Activated CD8-positive, alpha-beta memory T cell treated with anti-CD3 and anti-CD28 coated beads for 1 hour (primary cell): ENCODE measurements around the gene SLC16A11.

Experiments
- DNase-seq, 2 donors: peaks; one replicate each; pipeline ENCODE4 v3.0.0-alpha.2; 2020; ENCODE audit warnings: low read depth in 1 of 2; ENCODE audit errors: extremely low read depth in 1 of 2

SLC16A11 gene

GRCh38 chr17:7026471-7027115 is 17.3 kb downstream of the SLC16A11 start:
- no peak for DNase-seq

- no peak for DNase-seq
Observed at GRCh38 chr17:7025245-7025644, 18.6 kb downstream of the SLC16A11 start.

DNA sequence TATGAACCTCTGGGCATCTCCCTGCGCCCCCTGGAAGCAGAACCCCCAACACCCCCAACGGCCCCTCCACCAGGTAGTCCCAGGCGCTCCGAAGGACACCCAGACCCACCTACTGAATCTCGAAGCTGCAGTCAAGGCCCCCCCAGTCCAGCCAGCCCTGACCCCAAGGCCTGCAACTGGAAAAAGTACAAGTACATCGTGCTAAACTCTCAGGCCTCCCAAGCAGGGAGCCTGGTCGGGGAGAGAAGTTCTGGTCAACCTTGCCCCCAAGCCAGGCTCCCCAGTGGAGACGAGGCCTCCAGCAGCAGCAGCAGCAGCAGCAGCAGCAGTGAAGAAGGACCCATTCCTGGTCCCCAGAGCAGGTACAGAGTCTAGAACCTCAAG is 19.5 kb downstream of the SLC16A11 start:
- no peak for DNase-seq

- peak; percentile 87 to 90 for DNase-seq
Observed at GRCh38 chr17:7023576-7024401, 20.1 kb downstream of the SLC16A11 start.

- no peak for DNase-seq
Observed at GRCh38 chr17:7022781-7023571, 20.9 kb downstream of the SLC16A11 start, which contains the start of gene BCL6B. TSS of gene BCL6B (plus strand) at chr17:7023050. CDS start at chr17:7023672, 622 bp downstream.

- peak in 1 of 2 donors; percentile 68 for DNase-seq
Observed at GRCh38 chr17:7021993-7022778, 21.7 kb downstream of the SLC16A11 start.

GRCh38 chr17:7020894-7021664 is 22.8 kb downstream of the SLC16A11 start:
- DNase-seq, result no peak

DNA sequence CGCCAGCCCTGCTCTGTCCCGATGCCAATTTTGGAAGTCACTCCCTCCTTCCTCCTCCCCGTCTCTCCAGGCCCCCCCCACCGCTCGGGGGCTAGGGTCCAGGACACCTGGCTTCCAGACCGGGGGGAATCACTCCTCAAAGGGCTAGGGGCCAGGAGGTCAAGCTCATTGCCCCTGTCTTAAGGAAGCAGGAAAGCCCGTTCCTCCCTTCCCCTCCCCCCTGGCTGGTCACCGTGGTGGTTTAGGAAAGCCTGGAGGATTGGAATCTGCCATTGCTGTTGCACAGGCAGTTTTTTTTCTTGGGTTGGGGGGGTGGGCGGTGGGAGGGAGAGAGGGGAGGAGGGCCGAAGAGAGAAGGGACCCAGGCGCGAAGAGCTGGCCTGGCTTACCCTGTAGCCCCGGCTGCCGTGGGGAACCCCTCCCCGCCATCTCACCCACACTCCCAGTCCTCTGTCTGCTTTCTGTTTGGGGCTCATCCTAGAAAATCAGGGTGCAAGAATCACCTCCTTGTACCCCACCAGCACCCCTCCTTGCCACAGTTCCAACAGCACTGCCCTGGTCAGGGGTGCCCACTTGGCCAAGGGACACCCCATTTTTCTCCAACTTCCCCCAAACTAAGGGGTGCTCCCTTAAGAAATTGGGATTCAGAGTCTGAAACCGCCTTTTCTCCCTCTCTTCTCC is 23.9 kb downstream of the SLC16A11 start:
- DNase-seq, result no peak

DNA sequence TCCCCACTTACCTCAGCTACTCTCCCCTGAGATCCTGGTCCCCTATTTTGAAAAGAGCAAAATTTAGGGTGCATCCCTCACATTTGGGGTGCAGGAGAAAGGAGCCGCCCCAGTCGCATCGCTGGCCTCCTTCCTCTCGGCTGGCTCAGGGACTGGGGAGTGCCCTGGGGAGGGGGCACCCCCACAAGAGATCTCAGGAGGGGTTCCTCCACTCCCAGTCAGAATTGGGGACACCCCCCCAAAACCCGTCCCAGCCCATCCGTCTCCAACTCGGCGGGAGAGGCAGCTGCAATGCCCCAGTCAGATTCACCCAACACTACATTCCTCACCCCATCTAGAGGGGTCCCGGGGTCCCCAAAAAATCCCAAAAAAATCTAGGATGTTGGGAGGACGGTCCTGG is 24.5 kb downstream of the SLC16A11 start:
- no peak for DNase-seq

DNA sequence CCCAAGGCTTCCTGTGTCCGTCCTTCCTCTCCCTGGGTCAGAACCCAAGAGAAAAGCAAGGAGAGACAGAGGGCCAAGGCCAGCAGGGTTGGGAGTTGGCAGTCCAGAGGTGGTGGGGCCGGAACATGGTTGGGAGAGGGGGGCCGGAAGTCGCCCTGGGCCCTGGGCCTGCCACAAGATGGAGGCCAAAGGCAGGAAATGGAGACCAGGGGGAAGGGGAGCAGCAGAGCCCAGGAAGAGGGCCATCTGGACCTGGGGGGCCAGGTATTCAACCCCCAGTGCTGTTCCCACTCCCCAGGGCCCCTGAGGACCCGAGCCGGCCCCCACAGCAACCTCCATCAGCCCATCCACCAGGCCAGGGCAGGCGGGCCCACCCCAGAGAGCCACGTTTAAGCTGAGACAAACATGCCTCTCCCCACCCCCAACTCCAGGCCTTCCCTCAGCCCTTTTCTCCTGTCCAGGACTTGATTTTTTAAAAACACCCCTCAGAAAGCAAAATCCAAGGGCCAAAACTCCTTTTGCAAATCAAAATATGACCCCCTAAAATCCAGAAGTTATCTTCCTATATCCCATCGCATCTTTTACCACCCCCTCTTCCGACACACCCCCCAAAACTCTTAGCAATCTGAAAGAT is 25.4 kb downstream of the SLC16A11 start:
- DNase-seq, result no peak

- no peak for DNase-seq
Observed at GRCh38 chr17:7017827-7018200, 26.1 kb downstream of the SLC16A11 start.

DNA sequence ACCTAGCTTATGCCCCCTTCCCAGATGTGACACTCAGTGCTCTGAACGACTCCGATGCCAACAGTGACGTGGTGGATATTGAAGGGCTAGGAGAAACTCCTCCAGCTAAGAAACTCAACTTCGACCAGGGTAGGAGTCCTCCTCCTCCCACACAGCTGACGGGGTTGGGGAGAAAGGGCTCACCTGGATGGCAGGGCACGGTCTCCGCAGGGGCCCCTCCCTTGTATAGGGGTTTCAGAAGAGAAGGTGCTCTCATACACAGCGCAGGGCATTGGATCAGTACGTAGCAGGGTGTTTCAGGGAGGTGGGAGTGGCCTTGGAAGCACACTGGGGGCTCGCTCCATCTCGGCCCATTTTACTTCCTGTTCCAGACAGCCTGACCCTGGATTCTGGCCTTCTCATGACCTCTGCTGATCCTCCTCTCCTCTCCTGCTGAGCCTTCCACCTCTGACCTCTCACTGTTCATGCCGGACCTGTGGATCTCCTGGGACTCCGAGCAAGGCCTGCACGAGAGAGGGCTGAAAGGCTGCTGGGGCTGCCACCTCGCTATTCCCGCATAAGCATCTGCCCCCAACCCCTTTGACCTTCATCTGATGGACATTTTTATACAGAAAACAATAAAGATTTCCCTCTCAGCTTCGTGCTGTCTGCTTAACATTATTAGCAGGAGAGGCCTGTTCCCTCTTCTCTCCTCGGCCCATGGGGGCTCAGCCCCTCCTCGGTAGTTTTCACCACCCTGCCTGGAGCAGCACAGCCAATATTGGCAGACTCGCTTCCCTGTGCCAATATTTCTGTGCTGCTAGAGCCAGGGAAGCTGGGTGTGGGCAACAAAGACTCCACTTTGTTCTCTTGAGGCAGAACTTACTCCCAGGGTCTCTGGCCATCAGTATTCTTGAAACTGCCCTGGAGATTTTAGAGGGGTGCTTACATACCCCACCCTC is 26.7 kb downstream of the SLC16A11 start:
- DNase-seq, result no peak

- no peak for DNase-seq
Observed at GRCh38 chr17:7016418-7016817, 27.5 kb downstream of the SLC16A11 start.

- DNase-seq, result peak; percentile 61 to 62
Observed at GRCh38 chr17:7014995-7015958, 28.6 kb downstream of the SLC16A11 start.

DNA sequence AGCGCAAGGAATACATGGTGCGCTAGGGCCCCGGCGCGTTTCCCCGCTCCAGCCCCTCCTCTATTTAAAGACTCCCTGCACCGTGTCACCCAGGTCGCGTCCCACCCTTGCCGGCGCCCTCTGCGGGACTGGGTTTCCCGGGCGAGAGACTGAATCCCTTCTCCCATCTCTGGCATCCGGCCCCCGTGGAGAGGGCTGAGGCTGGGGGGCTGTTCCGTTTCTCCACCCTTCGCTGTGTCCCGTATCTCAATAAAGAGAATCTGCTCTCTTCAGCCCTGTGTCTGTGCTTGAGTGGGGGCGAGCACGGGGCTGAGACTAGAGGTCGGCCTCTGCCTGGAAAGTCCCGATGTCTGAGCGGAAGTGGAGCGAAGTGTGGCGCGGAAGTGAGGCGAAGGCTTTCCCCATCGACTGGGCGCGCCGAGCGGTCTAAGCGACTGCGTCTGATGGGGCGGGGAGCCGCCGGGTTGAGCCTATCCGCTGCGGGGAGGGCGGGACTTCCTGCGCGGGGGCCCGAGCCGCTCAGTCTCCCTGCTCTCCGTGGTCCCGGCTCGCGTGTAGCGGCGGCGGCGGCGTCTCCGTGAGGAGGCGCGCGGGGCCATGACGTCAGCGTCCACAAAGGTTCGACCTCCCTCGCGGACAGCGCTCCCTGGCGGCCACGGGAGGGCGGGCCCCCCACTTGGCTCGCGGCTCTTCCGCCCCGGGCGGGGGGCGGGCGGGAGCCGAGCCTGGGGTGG is 29.5 kb downstream of the SLC16A11 start:
- peak; percentile 95 to 96 for DNase-seq

GRCh38 chr17:7011942-7012254 is 32.0 kb downstream of the SLC16A11 start:
- DNase-seq, result no peak
